ENCODE measurements around the gene XYLT2. TPM values are rescaled to one million over a fixed set of nuclear protein-coding genes. Genes with fewer than 3 reads are reported as not detected.

The XYLT2 gene
- total and polyA plus RNA-seq, 9 of the 15 experiments (the other 6 are each of a cell fraction or from before 2014, with no cell fraction given) = 0.63 to 9.1 (median 4.3) TPM

- TF ChIP-seq ARID4B (CRISPR knock-in tag; IDR thresholded peaks at IDR 0.05) = no peak
- TF ChIP-seq ZBTB1 (CRISPR knock-in tag; IDR thresholded peaks at IDR 0.05; ENCODE audit: borderline replicate concordance, low read depth) = no peak
- peak; percentile 47; the same call in 1 of the 2 replicates for TF ChIP-seq USF1 (CRISPR knock-in tag; IDR thresholded peaks at IDR 0.05)
- TF ChIP-seq MAZ (CRISPR knock-in tag; conservative IDR thresholded peaks at IDR 0.05 in 1 of 2, IDR thresholded peaks at IDR 0.05 in 1 of 2) = peak; percentile 49 to 60; a peak in 2 of 4 replicates
- TF ChIP-seq MAX (CRISPR knock-in tag; IDR thresholded peaks at IDR 0.05) = peak; percentile 93
- TF ChIP-seq EP400 (IDR thresholded peaks at IDR 0.05) = peak; percentile 71
- TF ChIP-seq CXXC5 (CRISPR knock-in tag; IDR thresholded peaks at IDR 0.05) = peak; percentile 25; the same call in 1 of the 2 replicates
- TF ChIP-seq HMBOX1 (IDR thresholded peaks at IDR 0.05) = peak; percentile 74
- TF ChIP-seq MTA2 (IDR thresholded peaks at IDR 0.05; ENCODE audit: low read depth) = peak; percentile 90
- TF ChIP-seq NUFIP1 (IDR thresholded peaks at IDR 0.05; ENCODE audit: partially characterized antibody) = no peak
- TF ChIP-seq POLR2AphosphoS5 (IDR thresholded peaks at IDR 0.05; ENCODE audit: control insufficient read depth, insufficient read depth, low read depth, low read length) = peak; percentile 95
- TF ChIP-seq ZNF668 (CRISPR knock-in tag; IDR thresholded peaks at IDR 0.05) = no peak
- TF ChIP-seq ZKSCAN8 (CRISPR knock-in tag; IDR thresholded peaks at IDR 0.05) = no peak
- TF ChIP-seq SAP30 (IDR thresholded peaks at IDR 0.05; ENCODE audit: borderline replicate concordance, insufficient read depth, low read depth, low read length, poor library complexity, severe bottlenecking) = no peak
- 0 out of 2 replicates have a peak, but pooled peaks have one; percentile 63 for TF ChIP-seq TRIM28 (IDR thresholded peaks at IDR 0.05)
- TF ChIP-seq E2F5 (CRISPR knock-in tag; IDR thresholded peaks at IDR 0.05) = no peak
- no peak for TF ChIP-seq ZBTB17 (CRISPR knock-in tag; IDR thresholded peaks at IDR 0.05)
- peak; percentile 93 for TF ChIP-seq TAL1 (IDR thresholded peaks at IDR 0.05)
- TF ChIP-seq LEF1 (IDR thresholded peaks at IDR 0.05) = peak; percentile 61; the same call in 1 of the 2 replicates
- TF ChIP-seq POLR2G (IDR thresholded peaks at IDR 0.05; ENCODE audit: low read depth, low read length) = 0 out of 2 replicates have a peak, but pooled peaks have one; percentile 19
These were observed 15.9 kb downstream of the XYLT2 start (continued) for GRCh38 chr17:50361561-50362480.

Measured in K562 (cell line).